Stomach (tissue), 4 donors: ENCODE results near the gene OTULINL.

ENCODE experiments used
- CTCF ChIP-seq, 7 experiments: fragments of 450-650 bp in 4 of 7; fragments of 200-600 bp in 3 of 7; sonication (generic) in 3 of 7; IDR thresholded peaks; one replicate each; pipeline ENCODE4 v1.5.1; 2016 to 2019; ENCODE audit warnings: antibody characterized with exemption in 7 of 7, control low read depth in 2 of 7, mild to moderate bottlenecking in 1 of 7
- EP300 ChIP-seq: sonication (generic); formaldehyde crosslinking; IDR thresholded peaks from one replicate; pipeline ENCODE4 v1.6.1; 2017; ENCODE audit warnings: antibody characterized with exemption

- TF ChIP-seq EP300 (no peak), CTCF (IDR thresholded peaks at IDR 0.05) (no peak)
Measured at GRCh38 chr5:14532180-14532579, 49.4 kb upstream of the OTULINL start.
